ENCODE results near the gene PEX11B.

Gene PEX11B

GRCh38 chr1:145906954-145907753 is 11.4 kb downstream of the PEX11B start:
- DNase-seq = no peak

GRCh38 chr1:145901312-145902021 is 17.1 kb downstream of the PEX11B start:
- DNase-seq = no peak

GRCh38 chr1:145898756-145899155 is 19.8 kb downstream of the PEX11B start:
- no peak for DNase-seq

- DNase-seq = no peak
Observed at GRCh38 chr1:145897969-145898368, 20.5 kb downstream of the PEX11B start.

GRCh38 chr1:145895471-145895870 is 23.0 kb downstream of the PEX11B start:
- DNase-seq = no peak

- DNase-seq = no peak
Observed at GRCh38 chr1:145893306-145894055, 25.0 kb downstream of the PEX11B start.

- no peak for DNase-seq
Observed at GRCh38 chr1:145892486-145893087, 25.9 kb downstream of the PEX11B start.

GRCh38 chr1:145891587-145892485 is 26.7 kb downstream of the PEX11B start:
- DNase-seq = peak; percentile 65

GRCh38 chr1:145891143-145891542 is 27.4 kb downstream of the PEX11B start:
- DNase-seq = no peak

GRCh38 chr1:145889722-145890121 is 28.8 kb downstream of the PEX11B start:
- no peak for DNase-seq

- no peak for DNase-seq
Observed at GRCh38 chr1:145887631-145888030, 30.9 kb downstream of the PEX11B start.

- DNase-seq = no peak
Observed at GRCh38 chr1:145886816-145887215, 31.7 kb downstream of the PEX11B start.

- DNase-seq = no peak
Observed at GRCh38 chr1:145886390-145886789, 32.1 kb downstream of the PEX11B start.

- peak; percentile 84 for DNase-seq
Observed at GRCh38 chr1:145885738-145886287, 32.7 kb downstream of the PEX11B start, which contains the start of gene ANKRD35. ANKRD35 (minus strand) TSS chr1:145885866; CDS start chr1:145885758, 108 bp downstream.

- DNase-seq = no peak
Observed at GRCh38 chr1:145884675-145885074, 33.8 kb downstream of the PEX11B start.

GRCh38 chr1:145879775-145880174 is 38.7 kb downstream of the PEX11B start:
- no peak for DNase-seq

GRCh38 chr1:145878724-145879123 is 39.8 kb downstream of the PEX11B start:
- DNase-seq = no peak

GRCh38 chr1:145877923-145878486 is 40.5 kb downstream of the PEX11B start:
- no peak for DNase-seq

- DNase-seq = no peak
Observed at GRCh38 chr1:145874646-145875045, 43.9 kb downstream of the PEX11B start.

GRCh38 chr1:145871994-145872924 is 46.3 kb downstream of the PEX11B start:
- DNase-seq = peak; percentile 56

Data from inflammatory macrophage treated with lipopolysaccharide for 4 hours (primary cell).